HG03378 (cell line): Measurements from ENCODE around the gene PRPF8.
"Not testable (repeated sequence)": the region's sequence is repeated elsewhere in the genome, so short reads cannot be mapped to it uniquely, and the experiment has no call there.

Source experiments
- ATAC-seq: cut with Tn5 transposase; IDR thresholded peaks from one replicate; pipeline ENCODE4 v1.9.1; 2021; ENCODE audit warnings: mild to moderate bottlenecking, moderate library complexity; ENCODE audit not compliant: unreplicated experiment

The PRPF8 gene

GRCh38 chr17:1684378-1685189, at the start of gene PRPF8:
TSS of gene PRPF8 (minus strand) at chr17:1684867. CDS start at chr17:1684571, 296 bp downstream.
- peak; percentile 96 for ATAC-seq

- no peak for ATAC-seq
Measured at GRCh38 chr17:1733759-1734158, 49.1 kb upstream of the PRPF8 start.

GRCh38 chr17:1732833-1733321, 48.2 kb upstream of the PRPF8 start:
- ATAC-seq, result no peak

GRCh38 chr17:1732241-1732832, 47.7 kb upstream of the PRPF8 start:
- ATAC-seq, result no peak

- ATAC-seq, result no peak
Measured at GRCh38 chr17:1731194-1731506, 46.5 kb upstream of the PRPF8 start.

GRCh38 chr17:1730326-1731193, 45.9 kb upstream of the PRPF8 start:
- ATAC-seq, result no peak

- no peak for ATAC-seq
Measured at GRCh38 chr17:1729966-1730325, 45.3 kb upstream of the PRPF8 start.

GRCh38 chr17:1727876-1728630, 43.4 kb upstream of the PRPF8 start:
- ATAC-seq, result no peak

- no peak for ATAC-seq
Measured at GRCh38 chr17:1727258-1727789, 42.7 kb upstream of the PRPF8 start.

- ATAC-seq, result no peak
Measured at GRCh38 chr17:1726626-1727257, 42.1 kb upstream of the PRPF8 start.

- ATAC-seq, result no peak
Measured at GRCh38 chr17:1725642-1726511, 41.2 kb upstream of the PRPF8 start.

- ATAC-seq, result no peak
Measured at GRCh38 chr17:1724869-1725641, 40.4 kb upstream of the PRPF8 start.

GRCh38 chr17:1724351-1724868, 39.7 kb upstream of the PRPF8 start, which contains the start of gene WDR81:
TSS of gene WDR81 (plus strand) at chr17:1724704. CDS start at chr17:1724960, 256 bp downstream.
- no peak for ATAC-seq

- not testable (repeated sequence) for ATAC-seq
Measured at GRCh38 chr17:1722022-1722421, 37.4 kb upstream of the PRPF8 start.

GRCh38 chr17:1720856-1721386, 36.3 kb upstream of the PRPF8 start:
- no peak for ATAC-seq

- ATAC-seq, result no peak
Measured at GRCh38 chr17:1718362-1719165, 33.9 kb upstream of the PRPF8 start.
